Measurements from ENCODE around the gene TFF1.

TFF1 gene

GRCh38 chr21:42317826-42318746, 48.2 kb downstream of the TFF1 start:
- no peak for DNase-seq (ENCODE audit: low spot score)

DNA sequence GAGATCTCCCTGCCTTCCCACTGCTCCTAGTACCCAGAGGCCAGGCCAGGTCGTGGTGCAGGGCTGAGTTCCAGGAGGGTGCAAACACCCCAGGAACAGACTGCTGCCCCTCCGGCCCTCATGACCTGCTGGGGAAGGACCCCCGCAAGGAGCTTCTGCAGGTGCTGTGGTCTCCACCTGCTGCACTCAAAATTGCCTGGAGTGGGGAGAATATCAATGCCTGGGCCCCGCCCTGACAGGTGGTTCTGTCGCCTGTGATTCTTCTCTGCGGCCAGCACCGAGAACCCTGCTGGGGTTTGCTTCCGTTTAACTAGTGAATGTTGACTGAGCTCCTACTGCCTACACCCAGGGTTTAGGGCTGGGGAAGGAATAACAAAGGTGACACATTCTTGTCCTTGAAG, 49.0 kb downstream of the TFF1 start:
- DNase-seq (ENCODE audit: low spot score) = no peak

DNA sequence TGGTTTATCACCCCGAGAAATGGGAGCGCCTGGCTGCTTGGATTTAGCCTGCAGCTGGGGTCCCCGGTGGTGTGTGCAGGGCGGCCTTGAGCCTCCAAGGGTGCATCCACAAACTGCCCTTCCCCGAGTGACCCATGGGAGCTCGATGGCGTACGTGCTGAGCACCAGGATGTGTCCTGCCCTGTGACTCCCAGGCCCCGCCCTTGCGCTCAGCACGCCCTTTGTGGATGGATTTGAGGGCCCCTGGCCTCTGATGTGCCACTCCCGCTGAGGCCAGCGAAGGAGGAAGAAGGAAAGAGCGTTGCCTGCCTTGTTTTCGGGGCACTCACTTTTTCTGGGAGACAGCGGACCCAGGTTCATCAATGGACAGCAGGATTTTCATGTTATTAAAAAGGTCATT, 49.4 kb downstream of the TFF1 start:
- no peak for DNase-seq (ENCODE audit: low spot score)

GRCh38 chr21:42315296-42315891, 50.9 kb downstream of the TFF1 start, which contains the start of gene TFF3:
TSS of gene TFF3 (minus strand) at chr21:42315409. CDS start at chr21:42315374, 35 bp downstream.
- DNase-seq (ENCODE audit: low spot score) = no peak

GRCh38 chr21:42314616-42315295, 51.6 kb downstream of the TFF1 start:
- no peak for DNase-seq (ENCODE audit: low spot score)

DNA sequence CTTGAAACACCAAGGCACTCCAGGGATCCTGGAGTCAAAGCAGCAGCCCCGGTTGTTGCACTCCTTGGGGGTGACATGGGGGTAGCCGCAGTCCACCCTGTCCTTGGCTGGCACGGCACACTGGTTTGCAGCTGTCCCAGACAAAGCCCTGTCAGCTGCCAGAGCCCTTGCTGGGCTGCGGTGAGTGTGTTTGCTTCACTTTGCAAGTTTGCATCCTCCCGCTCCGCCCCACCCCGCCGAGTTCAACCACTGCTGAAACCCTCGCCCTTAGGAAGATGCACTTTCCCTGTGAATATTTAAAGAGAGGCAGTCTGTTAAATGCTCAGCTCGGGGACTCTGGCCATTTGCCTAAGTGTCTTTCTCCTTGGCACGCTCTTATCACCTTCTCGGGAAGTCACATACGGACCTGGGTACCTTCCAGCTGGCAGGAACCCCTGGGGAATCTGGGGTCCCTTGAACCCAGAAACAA, 52.8 kb downstream of the TFF1 start:
- DNase-seq (ENCODE audit: low spot score) = no peak

- no peak for DNase-seq (ENCODE audit: low spot score)
These were observed 53.7 kb downstream of the TFF1 start for GRCh38 chr21:42312626-42313104.

Data from kidney capillary endothelial cell (primary cell).